Measurements from ENCODE around the gene SLC5A11. TPM values are rescaled to one million over a fixed set of nuclear protein-coding genes. Genes with fewer than 3 reads are reported as not detected.

Gene SLC5A11
- total RNA-seq, 3 donors from 2014 or later (not counting 1 experiment from before 2014, with no cell fraction given): 0.20 to 0.40 TPM; not detected in 1

DNA sequence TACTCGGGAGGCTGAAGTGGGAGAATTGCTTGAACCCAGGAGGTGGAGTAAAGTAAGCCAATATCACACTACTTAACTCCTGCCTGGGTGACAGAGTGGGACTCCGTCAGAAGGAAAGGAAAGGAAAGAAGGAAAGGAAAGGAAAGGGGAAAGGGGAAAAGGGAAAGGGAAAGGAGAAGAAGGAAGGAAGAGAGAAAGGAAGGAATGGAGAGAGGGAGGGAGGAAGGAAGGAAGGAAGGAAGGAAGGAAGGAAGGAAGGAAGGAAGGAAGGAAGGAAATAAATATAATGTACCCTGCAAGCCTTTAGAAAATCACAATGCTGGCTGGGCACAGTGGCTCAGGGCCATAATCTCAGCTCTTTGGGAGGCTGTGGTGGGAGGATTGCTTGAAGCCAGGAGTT lies 27.3 kb downstream of the SLC5A11 start:
- no peak overlapping the region for H3K4me3 Mint-ChIP-seq
- no peaks in the 10 kb centered on the region for H3K36me3 Mint-ChIP-seq
- intact Hi-C loops (cut with micrococcal nuclease): no loop called here

DNA sequence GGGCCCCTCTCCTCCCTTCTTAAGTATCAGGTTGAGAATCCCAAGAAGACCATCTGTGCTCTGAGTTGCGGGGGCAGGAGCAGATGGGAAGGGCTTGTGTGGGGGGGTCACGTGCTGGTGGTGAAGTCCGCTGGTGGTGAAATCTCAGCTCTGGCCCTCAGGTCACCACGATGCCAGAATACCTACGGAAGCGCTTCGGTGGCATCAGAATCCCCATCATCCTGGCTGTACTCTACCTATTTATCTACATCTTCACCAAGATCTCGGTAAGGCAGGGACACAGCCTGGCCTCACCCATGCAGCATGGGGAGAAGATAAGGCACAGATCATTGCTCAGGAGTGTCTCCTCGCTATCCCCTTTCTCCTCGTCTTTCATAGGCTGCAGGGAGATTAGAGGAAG lies 29.7 kb downstream of the SLC5A11 start:
- Histone ChIP-seq H3K9me3 (ENCODE audit: control insufficient read depth, insufficient read depth, low read length) (no peaks in the 10 kb centered on the region), H3K36me3 (ENCODE audit: control insufficient read depth, insufficient read depth, low read length) (no peaks in the 10 kb centered on the region), H3K27me3 (ENCODE audit: control insufficient read depth, insufficient read depth, low read length) (no peaks in the 10 kb centered on the region), H3K4me1 (ENCODE audit: control insufficient read depth, insufficient read depth, low read length) (no peaks in the 10 kb centered on the region), H3K27ac (ENCODE audit: low read length) (no peak overlapping the region), H3K4me3 (ENCODE audit: low read length) (no peak overlapping the region)
- 90% methylated on average over 10 of the region's 10 CpGs for WGBS (ENCODE audit: insufficient coverage)
- no peaks in the 10 kb centered on the region for H3K4me1 Mint-ChIP-seq
- H3K4me3 Mint-ChIP-seq: no peak overlapping the region
- DNase-seq (no peak), ATAC-seq (no peak)
- no peaks in the 10 kb centered on the region for H3K36me3 Mint-ChIP-seq
- intact Hi-C loops (cut with micrococcal nuclease): no loop called here
- H3K9me3 Mint-ChIP-seq: no peaks in the 10 kb centered on the region
- TF ChIP-seq, protein P1, sequence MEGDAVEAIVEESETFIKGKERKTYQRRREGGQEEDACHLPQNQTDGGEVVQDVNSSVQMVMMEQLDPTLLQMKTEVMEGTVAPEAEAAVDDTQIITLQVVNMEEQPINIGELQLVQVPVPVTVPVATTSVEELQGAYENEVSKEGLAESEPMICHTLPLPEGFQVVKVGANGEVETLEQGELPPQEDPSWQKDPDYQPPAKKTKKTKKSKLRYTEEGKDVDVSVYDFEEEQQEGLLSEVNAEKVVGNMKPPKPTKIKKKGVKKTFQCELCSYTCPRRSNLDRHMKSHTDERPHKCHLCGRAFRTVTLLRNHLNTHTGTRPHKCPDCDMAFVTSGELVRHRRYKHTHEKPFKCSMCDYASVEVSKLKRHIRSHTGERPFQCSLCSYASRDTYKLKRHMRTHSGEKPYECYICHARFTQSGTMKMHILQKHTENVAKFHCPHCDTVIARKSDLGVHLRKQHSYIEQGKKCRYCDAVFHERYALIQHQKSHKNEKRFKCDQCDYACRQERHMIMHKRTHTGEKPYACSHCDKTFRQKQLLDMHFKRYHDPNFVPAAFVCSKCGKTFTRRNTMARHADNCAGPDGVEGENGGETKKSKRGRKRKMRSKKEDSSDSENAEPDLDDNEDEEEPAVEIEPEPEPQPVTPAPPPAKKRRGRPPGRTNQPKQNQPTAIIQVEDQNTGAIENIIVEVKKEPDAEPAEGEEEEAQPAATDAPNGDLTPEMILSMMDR (IDR thresholded peaks at IDR 0.05): no peak
- no peak overlapping the region for H3K27ac Mint-ChIP-seq
- H3K27me3 Mint-ChIP-seq (ENCODE audit: low read depth in 2 of 2): no peaks in the 10 kb centered on the region

More for the DNA sequence above, 27.3 kb downstream of the SLC5A11 start:
- Histone ChIP-seq H3K9me3 (ENCODE audit: control insufficient read depth, insufficient read depth, low read length) (no peaks in the 10 kb centered on the region), H3K4me1 (ENCODE audit: control insufficient read depth, insufficient read depth, low read length) (no peaks in the 10 kb centered on the region), H3K4me3 (ENCODE audit: low read length) (no peak overlapping the region), H3K36me3 (ENCODE audit: control insufficient read depth, insufficient read depth, low read length) (no peaks in the 10 kb centered on the region), H3K27ac (ENCODE audit: low read length) (no peak overlapping the region), H3K27me3 (ENCODE audit: control insufficient read depth, insufficient read depth, low read length) (no peaks in the 10 kb centered on the region)
- ATAC-seq (no peak), DNase-seq (no peak)
- no peaks in the 10 kb centered on the region for H3K4me1 Mint-ChIP-seq
- TF ChIP-seq, protein P1 (IDR thresholded peaks at IDR 0.05): no peak
- WGBS (ENCODE audit: insufficient coverage): 75% methylated on average over 1 of the region's 2 CpGs
- H3K9me3 Mint-ChIP-seq: no peaks in the 10 kb centered on the region
- H3K27me3 Mint-ChIP-seq (ENCODE audit: low read depth in 2 of 2): peaks cover 0 to 2% of the 10 kb centered on the region in 2 donors
- H3K27ac Mint-ChIP-seq: no peak overlapping the region

DNA sequence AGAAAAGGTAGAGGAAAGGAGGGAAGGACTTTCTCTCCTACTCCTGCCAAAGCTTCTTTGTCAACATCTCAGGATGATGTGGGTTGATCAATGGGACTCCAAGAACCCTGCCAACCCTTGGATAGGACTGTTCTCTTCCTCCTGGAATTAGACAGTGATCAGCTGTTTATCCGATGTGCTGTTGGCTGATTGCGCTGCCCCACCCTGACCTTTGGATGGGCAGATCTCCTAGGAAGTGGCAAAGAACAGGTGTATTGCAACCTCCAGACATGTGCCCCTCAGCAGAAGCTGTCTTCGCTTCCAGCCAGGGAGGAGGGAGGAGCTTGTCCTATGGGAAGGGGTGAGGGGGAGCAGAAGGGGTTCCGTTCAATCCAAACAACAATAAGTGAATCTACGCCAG lies 30.5 kb downstream of the SLC5A11 start:
- Histone ChIP-seq H3K27ac (ENCODE audit: low read length) (no peak overlapping the region), H3K4me3 (ENCODE audit: low read length) (no peak overlapping the region), H3K4me1 (ENCODE audit: control insufficient read depth, insufficient read depth, low read length) (no peaks in the 10 kb centered on the region), H3K9me3 (ENCODE audit: control insufficient read depth, insufficient read depth, low read length) (no peaks in the 10 kb centered on the region), H3K27me3 (ENCODE audit: control insufficient read depth, insufficient read depth, low read length) (no peaks in the 10 kb centered on the region), H3K36me3 (ENCODE audit: control insufficient read depth, insufficient read depth, low read length) (no peaks in the 10 kb centered on the region)
- no peak for ATAC-seq
- Mint-ChIP-seq H3K27ac (no peak overlapping the region), H3K4me1 (no peaks in the 10 kb centered on the region), H3K27me3 (ENCODE audit: low read depth in 2 of 2) (no peaks in the 10 kb centered on the region), H3K9me3 (no peaks in the 10 kb centered on the region), H3K36me3 (no peaks in the 10 kb centered on the region), H3K4me3 (no peak overlapping the region)
- 85% methylated on average over 5 of the region's 5 CpGs for WGBS (ENCODE audit: insufficient coverage)
- intact Hi-C loops (cut with micrococcal nuclease): no loop called here
- no peak for DNase-seq
- TF ChIP-seq, protein P1 (IDR thresholded peaks at IDR 0.05): no peak

DNA sequence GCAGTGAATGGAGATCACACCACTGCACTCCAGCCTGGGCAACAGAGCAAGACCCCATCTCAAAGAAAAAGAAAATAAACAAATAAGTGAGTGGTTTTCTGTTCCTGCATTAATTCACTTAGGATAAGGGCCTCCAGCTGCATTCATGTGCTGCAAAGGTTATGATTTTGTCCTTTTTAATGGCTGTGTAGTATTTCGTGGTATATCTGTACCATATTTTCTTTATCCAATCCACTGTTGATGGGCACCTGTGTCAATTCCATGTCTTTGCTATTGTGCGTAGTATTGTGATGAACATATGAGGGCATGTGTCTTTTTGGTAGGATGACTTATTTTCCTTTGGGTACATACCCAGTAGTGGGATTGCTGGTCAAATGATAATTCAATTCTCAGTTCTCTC lies 33.9 kb downstream of the SLC5A11 start:
- TF ChIP-seq, protein P1 (IDR thresholded peaks at IDR 0.05): no peak
- Mint-ChIP-seq H3K27ac (no peak overlapping the region), H3K4me1 (no peaks in the 10 kb centered on the region), H3K9me3 (no peaks in the 10 kb centered on the region), H3K27me3 (ENCODE audit: low read depth in 2 of 2) (no peaks in the 10 kb centered on the region), H3K4me3 (no peak overlapping the region), H3K36me3 (no peaks in the 10 kb centered on the region)
- intact Hi-C loops (cut with micrococcal nuclease): no loop called here
- DNase-seq (no peak), ATAC-seq (no peak)
- H3K27ac ChIP-seq (ENCODE audit: low read length): no peak overlapping the region
- H3K9me3 ChIP-seq (ENCODE audit: control insufficient read depth, insufficient read depth, low read length): no peaks in the 10 kb centered on the region
- H3K36me3 ChIP-seq (ENCODE audit: control insufficient read depth, insufficient read depth, low read length): no peaks in the 10 kb centered on the region
- no CpG with 5 or more reads among the region's 2 CpGs for WGBS (ENCODE audit: insufficient coverage)
- H3K27me3 ChIP-seq (ENCODE audit: control insufficient read depth, insufficient read depth, low read length): no peaks in the 10 kb centered on the region
- no peak overlapping the region for H3K4me3 ChIP-seq (ENCODE audit: low read length)
- no peaks in the 10 kb centered on the region for H3K4me1 ChIP-seq (ENCODE audit: control insufficient read depth, insufficient read depth, low read length)

Measured in natural killer cell (primary cell).